Trophoblast cell (in vitro differentiated cells and primary cell): ENCODE data around the gene C9orf78.
A peak's percentile ranks its signal among the peaks of the same experiment; 100 is the strongest.

Experiments
- DNase-seq, 2 donors: peaks; one replicate each; pipeline ENCODE4 v3.0.0-alpha.2; 2016
- H2AFZ ChIP-seq: 2 replicates; pipeline ENCODE4 v1.6.1; 2013; ENCODE audit warnings: low read length, moderate library complexity, mild to moderate bottlenecking; ENCODE audit not compliant: insufficient read depth, poor library complexity
- H2AK5ac ChIP-seq: 2 replicates; pipeline ENCODE4 v1.6.1; 2013; ENCODE audit warnings: mild to moderate bottlenecking, low read length
- H2BK120ac ChIP-seq: 2 replicates; pipeline ENCODE4 v1.6.1; 2013; ENCODE audit warnings: low read length, mild to moderate bottlenecking, moderate library complexity; ENCODE audit not compliant: insufficient read depth, poor library complexity
- H2BK12ac ChIP-seq: 2 replicates; pipeline ENCODE4 v1.6.1; 2013; ENCODE audit warnings: mild to moderate bottlenecking, low read length, moderate library complexity
- H2BK5ac ChIP-seq: 2 replicates; pipeline ENCODE4 v1.6.1; 2013; ENCODE audit warnings: low read length, low read depth, moderate library complexity, mild to moderate bottlenecking; ENCODE audit not compliant: poor library complexity
- H3K14ac ChIP-seq: 2 replicates; pipeline ENCODE4 v1.6.1; 2013; ENCODE audit warnings: mild to moderate bottlenecking, low read length
- H3K18ac ChIP-seq: 2 replicates; pipeline ENCODE4 v1.6.1; 2013; ENCODE audit warnings: mild to moderate bottlenecking, low read length
- H3K23ac ChIP-seq: 2 replicates; pipeline ENCODE4 v1.6.1; 2013; ENCODE audit warnings: low read length
- H3K27ac ChIP-seq: 2 replicates; pipeline ENCODE4 v1.5.1; 2013; ENCODE audit warnings: low read depth, mild to moderate bottlenecking, inconsistent platforms, low read length, moderate library complexity
- H3K27me3 ChIP-seq: 2 replicates; pipeline ENCODE4 v1.6.1; 2013; ENCODE audit warnings: inconsistent platforms, mild to moderate bottlenecking, low read length, moderate library complexity; ENCODE audit not compliant: insufficient read depth
- H3K36me3 ChIP-seq, 2 experiments: 1 replicate in 1 of 2; 2 replicates in 1 of 2; pipeline ENCODE4 v1.6.1; 2013; ENCODE audit warnings: low read length in 2 of 2, mild to moderate bottlenecking in 2 of 2, moderate library complexity in 1 of 2; ENCODE audit not compliant: insufficient read depth in 2 of 2, control insufficient read depth in 1 of 2
- H3K4ac ChIP-seq: 2 replicates; pipeline ENCODE4 v1.6.1; 2013; ENCODE audit warnings: low read depth, mild to moderate bottlenecking, low read length, moderate library complexity
- H3K4me1 ChIP-seq, 2 experiments: 1 replicate in 1 of 2; 2 replicates in 1 of 2; pipeline ENCODE4 v1.6.1; 2013; ENCODE audit warnings: low read length in 2 of 2, mild to moderate bottlenecking in 2 of 2, moderate library complexity in 1 of 2; ENCODE audit not compliant: insufficient read depth in 2 of 2, control insufficient read depth in 1 of 2
- H3K4me2 ChIP-seq: 2 replicates; pipeline ENCODE4 v1.6.1; 2013; ENCODE audit warnings: inconsistent platforms, mild to moderate bottlenecking, low read length, moderate library complexity
- H3K4me3 ChIP-seq: 2 replicates; pipeline ENCODE4 v1.5.1; 2013; ENCODE audit warnings: mild to moderate bottlenecking, low read depth, low read length, inconsistent platforms
- H3K79me1 ChIP-seq: one replicate; pipeline ENCODE4 v1.6.1; 2013; ENCODE audit warnings: low read length
- H3K79me2 ChIP-seq: 2 replicates; pipeline ENCODE4 v1.6.1; 2013; ENCODE audit warnings: low read length, mild to moderate bottlenecking; ENCODE audit not compliant: control insufficient read depth, insufficient read depth, poor library complexity
- H3K9ac ChIP-seq: 2 replicates; pipeline ENCODE4 v1.6.1; 2013; ENCODE audit warnings: mild to moderate bottlenecking, low read length
- H3K9me3 ChIP-seq: 2 replicates; pipeline ENCODE4 v1.6.1; 2013; ENCODE audit warnings: low read depth, mild to moderate bottlenecking, control low read depth, inconsistent platforms, low read length; ENCODE audit not compliant: insufficient read depth
- H4K12ac ChIP-seq: 2 replicates; pipeline ENCODE4 v1.6.1; 2013; ENCODE audit warnings: low read depth, mild to moderate bottlenecking, low read length, moderate library complexity
- H4K8ac ChIP-seq: 2 replicates; pipeline ENCODE4 v1.6.1; 2013; ENCODE audit warnings: low read depth, mild to moderate bottlenecking, low read length, moderate library complexity
- H4K91ac ChIP-seq: one replicate; pipeline ENCODE4 v1.6.1; 2013; ENCODE audit warnings: low read depth, mild to moderate bottlenecking, low read length, moderate library complexity
- WGBS: extraction: QIAGEN DNeasy Blood & Tissue Kit; methylation state at CpG from one replicate; pipeline ENCODE4 v1.1.7; 2013; ENCODE audit warnings: missing lambda C conversion rate; ENCODE audit not compliant: insufficient read length, insufficient coverage; ENCODE audit errors: extremely low coverage; 5-methylcytosine and 5-hydroxymethylcytosine counted together

C9orf78 gene

DNA sequence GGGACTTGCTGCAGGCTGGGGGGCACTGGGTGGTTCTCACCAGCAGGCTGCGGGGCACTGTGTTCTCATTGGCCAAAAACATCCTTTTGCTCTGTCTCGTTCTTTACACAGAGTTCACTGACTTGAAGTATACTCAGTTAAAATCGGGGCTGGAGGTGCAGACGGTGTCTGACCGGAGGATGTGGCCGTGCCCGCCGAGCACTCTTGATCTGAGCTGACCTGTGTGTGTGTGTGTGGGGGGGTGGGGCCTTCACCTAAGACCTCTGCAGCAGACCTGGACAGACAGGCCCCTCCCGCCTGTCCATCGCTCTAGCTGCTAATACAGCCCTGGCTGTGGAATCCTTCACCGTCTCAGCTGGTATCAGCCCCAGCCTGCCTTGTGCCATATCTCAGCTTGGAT is 25.0 kb downstream of the C9orf78 start:
- H3K4me1 ChIP-seq, result no peaks in the 10 kb centered on the region
- no peak overlapping the region for H2BK120ac ChIP-seq
- no peak overlapping the region for H3K18ac ChIP-seq
- no peak overlapping the region for H3K9ac ChIP-seq
- H3K4me2 ChIP-seq, result no peak overlapping the region
- DNase-seq, result no peak
- H2BK5ac ChIP-seq, result no peak overlapping the region
- no CpG with 5 or more reads among the region's 11 CpGs for WGBS
- peaks cover 33 to 51% of the 10 kb centered on the region in 2 experiments for H3K36me3 ChIP-seq
- H3K14ac ChIP-seq, result no peak overlapping the region
- H3K79me1 ChIP-seq, result no peaks in the 10 kb centered on the region
- H4K12ac ChIP-seq, result no peak overlapping the region
- no peaks in the 10 kb centered on the region for H3K27me3 ChIP-seq
- H3K27ac ChIP-seq, result no peak overlapping the region
- no peaks in the 10 kb centered on the region for H3K9me3 ChIP-seq
- no peak overlapping the region for H3K4me3 ChIP-seq
- H2AK5ac ChIP-seq, result no peak overlapping the region
- H3K4ac ChIP-seq, result no peak overlapping the region
- H2AFZ ChIP-seq, result no peak overlapping the region
- H4K91ac ChIP-seq, result no peak overlapping the region
- no peaks in the 10 kb centered on the region for H3K79me2 ChIP-seq
- H4K8ac ChIP-seq, result no peak overlapping the region
- H3K23ac ChIP-seq, result no peak overlapping the region
- no peak overlapping the region for H2BK12ac ChIP-seq

GRCh38 chr9:129809346-129809745 is 25.7 kb downstream of the C9orf78 start:
- Histone ChIP-seq H3K23ac (no peak overlapping the region), H3K4me3 (no peak overlapping the region), H3K27ac (no peak overlapping the region), H3K4ac (no peak overlapping the region), H3K14ac (no peak overlapping the region), H3K79me1 (no peaks in the 10 kb centered on the region), H3K18ac (no peak overlapping the region), H3K36me3 (peaks cover 31 to 46% of the 10 kb centered on the region in 2 experiments), H4K91ac (no peak overlapping the region), H2BK5ac (no peak overlapping the region), H2BK12ac (no peak overlapping the region), H3K9me3 (no peaks in the 10 kb centered on the region), H3K27me3 (no peaks in the 10 kb centered on the region), H2AK5ac (no peak overlapping the region), H3K79me2 (no peaks in the 10 kb centered on the region), H2BK120ac (no peak overlapping the region), H3K4me2 (no peak overlapping the region), H4K12ac (no peak overlapping the region), H4K8ac (no peak overlapping the region), H2AFZ (no peak overlapping the region), H3K4me1 (no peaks in the 10 kb centered on the region), H3K9ac (no peak overlapping the region)
- no CpG with 5 or more reads among the region's 11 CpGs for WGBS
- no peak for DNase-seq

DNA sequence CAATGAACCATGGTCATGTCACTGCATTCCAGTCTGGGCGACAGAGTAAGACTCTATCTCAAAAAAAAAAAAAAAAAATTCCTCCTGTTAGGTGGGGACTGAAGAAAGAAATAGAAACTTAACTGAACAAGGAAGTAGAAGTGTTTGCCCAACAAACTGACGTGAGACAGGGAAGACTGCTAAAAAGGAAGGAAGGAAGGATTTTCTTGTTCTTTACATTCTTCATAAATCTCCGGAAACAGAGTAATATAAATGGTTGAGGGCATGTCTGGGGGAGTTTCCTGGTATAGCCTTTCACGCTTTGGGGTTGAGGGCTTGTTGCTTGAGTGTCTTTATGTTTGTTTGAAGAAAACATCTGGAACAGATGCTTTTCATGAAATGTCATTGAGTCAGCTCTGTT is 29.0 kb downstream of the C9orf78 start:
- H3K27me3 ChIP-seq, result no peaks in the 10 kb centered on the region
- H3K23ac ChIP-seq, result no peak overlapping the region
- peaks cover 2% of the 10 kb centered on the region for H3K79me1 ChIP-seq
- H3K4me3 ChIP-seq, result no peak overlapping the region
- H3K9ac ChIP-seq, result no peak overlapping the region
- H3K4ac ChIP-seq, result no peak overlapping the region
- H3K27ac ChIP-seq, result no peak overlapping the region
- H2BK120ac ChIP-seq, result no peak overlapping the region
- H2BK12ac ChIP-seq, result no peak overlapping the region
- WGBS, result no CpG with 5 or more reads among the region's 4 CpGs
- no peak overlapping the region for H4K12ac ChIP-seq
- no peak overlapping the region for H3K14ac ChIP-seq
- no peaks in the 10 kb centered on the region for H3K9me3 ChIP-seq
- H3K79me2 ChIP-seq, result peaks cover 3% of the 10 kb centered on the region
- H4K91ac ChIP-seq, result no peak overlapping the region
- peaks cover 27 to 30% of the 10 kb centered on the region in 2 experiments for H3K36me3 ChIP-seq
- H2BK5ac ChIP-seq, result no peak overlapping the region
- no peak overlapping the region for H4K8ac ChIP-seq
- no peak overlapping the region for H3K4me2 ChIP-seq
- no peak overlapping the region for H2AK5ac ChIP-seq
- H3K4me1 ChIP-seq, result peaks cover 5% of the 10 kb centered on the region in 2 experiments
- H2AFZ ChIP-seq, result no peak overlapping the region
- DNase-seq, result no peak
- H3K18ac ChIP-seq, result no peak overlapping the region

- H3K4me2 ChIP-seq, result peak overlapping the region; percentile 85
- peak overlapping the region; percentile 39 for H3K4ac ChIP-seq
- H3K4me3 ChIP-seq, result peak overlapping the region; percentile 99
- no CpG with 5 or more reads among the region's 14 CpGs for WGBS
- H3K9ac ChIP-seq, result no peak overlapping the region
- H3K14ac ChIP-seq, result peak overlapping the region; percentile 17
- H3K9me3 ChIP-seq, result no peaks in the 10 kb centered on the region
- peak overlapping the region; percentile 46 for H4K8ac ChIP-seq
- no peak overlapping the region for H3K27ac ChIP-seq
- H3K79me2 ChIP-seq, result peaks cover 3% of the 10 kb centered on the region
- peaks cover 2% of the 10 kb centered on the region for H3K79me1 ChIP-seq
- H2AK5ac ChIP-seq, result no peak overlapping the region
- no peak overlapping the region for H3K23ac ChIP-seq
- H2BK5ac ChIP-seq, result no peak overlapping the region
- peak overlapping the region; percentile 23 for H2BK120ac ChIP-seq
- no peaks in the 10 kb centered on the region for H3K27me3 ChIP-seq
- H3K36me3 ChIP-seq, result peaks cover 9 to 16% of the 10 kb centered on the region in 2 experiments
- peak overlapping the region; percentile 15 for H2BK12ac ChIP-seq
- peak overlapping the region; percentile 36 for H4K12ac ChIP-seq
- H4K91ac ChIP-seq, result no peak overlapping the region
- H3K18ac ChIP-seq, result peak overlapping the region; percentile 48
- H2AFZ ChIP-seq, result peak overlapping the region; percentile 55
- H3K4me1 ChIP-seq, result peaks cover 5% of the 10 kb centered on the region in 2 experiments
- no peak for DNase-seq
These were observed 31.4 kb downstream of the C9orf78 start for GRCh38 chr9:129803676-129804060.
